HEK293T (cell line): ENCODE measurements around the gene CCDC187.

ENCODE experiments used
- CTCF ChIA-PET: fragments of 350-600 bp; formaldehyde crosslinking; extraction: SDS; loops from one replicate; lab custom pipeline; 2021; ENCODE audit warnings: antibody characterized with exemption, inconsistent platforms; lab: Yijun Ruan, JAX
- POLR2A ChIA-PET: fragments of 350-600 bp; formaldehyde crosslinking; extraction: SDS; loops from one replicate; lab custom pipeline; 2020; ENCODE audit warnings: antibody characterized with exemption, inconsistent platforms; lab: Yijun Ruan, JAX
- DNase-seq: peaks from one replicate; pipeline ENCODE4 v3.0.0; 2012; ENCODE audit warnings: mixed read lengths; ENCODE audit errors: extremely low spot score
- ARNT ChIP-seq: fragments of 450-650 bp; IDR thresholded peaks from 2 replicates; pipeline ENCODE4 v1.6.1; 2017; ENCODE audit warnings: mild to moderate bottlenecking
- BHLHE40 ChIP-seq: fragments of 450-650 bp; IDR thresholded peaks from 2 replicates; pipeline ENCODE4 v1.6.1; 2016; ENCODE audit warnings: mild to moderate bottlenecking, moderate library complexity, borderline replicate concordance
- CTBP1 ChIP-seq: fragments of 450-650 bp; IDR thresholded peaks from 2 replicates; pipeline ENCODE4 v1.6.1; 2016; ENCODE audit warnings: borderline replicate concordance
- ELF4 ChIP-seq: fragments of 450-650 bp; IDR thresholded peaks from 2 replicates; pipeline ENCODE4 v1.6.1; 2017; ENCODE audit warnings: antibody characterized with exemption
- FOXA1 ChIP-seq: fragments of 450-650 bp; IDR thresholded peaks from 2 replicates; pipeline ENCODE4 v1.6.1; 2016; ENCODE audit warnings: mild to moderate bottlenecking
- FOXK2 ChIP-seq: fragments of 450-650 bp; IDR thresholded peaks from 2 replicates; pipeline ENCODE4 v1.6.1; 2016; ENCODE audit warnings: mild to moderate bottlenecking
- FOXM1 ChIP-seq: fragments of 450-650 bp; IDR thresholded peaks from 2 replicates; pipeline ENCODE4 v1.6.1; 2017; ENCODE audit warnings: mild to moderate bottlenecking, borderline replicate concordance
- HDGF ChIP-seq: fragments of 450-650 bp; IDR thresholded peaks from 2 replicates; pipeline ENCODE4 v1.6.1; 2017; ENCODE audit warnings: antibody characterized with exemption, borderline replicate concordance
- L3MBTL2 ChIP-seq: fragments of 450-650 bp; conservative IDR thresholded peaks from 2 replicates; pipeline ENCODE4 v1.6.1; 2016; ENCODE audit warnings: mild to moderate bottlenecking
- LEF1 ChIP-seq: fragments of 450-650 bp; IDR thresholded peaks from 2 replicates; pipeline ENCODE4 v1.6.1; 2017; ENCODE audit warnings: mild to moderate bottlenecking, borderline replicate concordance
- NFRKB ChIP-seq: fragments of 450-650 bp; IDR thresholded peaks from 2 replicates; pipeline ENCODE4 v1.6.1; 2016; ENCODE audit warnings: mild to moderate bottlenecking, moderate library complexity
- PKNOX1 ChIP-seq: fragments of 450-650 bp; IDR thresholded peaks from 2 replicates; pipeline ENCODE4 v1.6.1; 2016
- SP1 ChIP-seq: fragments of 450-650 bp; IDR thresholded peaks from 2 replicates; pipeline ENCODE4 v1.6.1; 2017
- SUZ12 ChIP-seq: fragments of 450-650 bp; IDR thresholded peaks from 2 replicates; pipeline ENCODE4 v1.6.1; 2016; ENCODE audit warnings: mild to moderate bottlenecking
- TARDBP ChIP-seq: fragments of 450-650 bp; IDR thresholded peaks from 2 replicates; pipeline ENCODE4 v1.6.1; 2016
- ZNF384 ChIP-seq: fragments of 450-650 bp; IDR thresholded peaks from 2 replicates; pipeline ENCODE4 v1.6.1; 2016

The CCDC187 gene

GRCh38 chr9:136249877-136250559, 53.9 kb downstream of the CCDC187 start:
- POLR2A ChIA-PET: interaction anchor here (1.0 to 1.4 kb wide), 2 partner anchors 10 to 17 kb away, joined by 4 read pairs; no protein-coding TSS in a partner anchor
- no peak for DNase-seq
- TF ChIP-seq PKNOX1: 0 out of 2 replicates have a peak, but pooled peaks have one; percentile 10
- TF ChIP-seq L3MBTL2: peak; percentile 72
- no peak for TF ChIP-seq BHLHE40
- CTCF ChIA-PET: no interaction called here

- POLR2A ChIA-PET: interaction anchor here (2.0 kb wide), 1 partner anchor 18 kb away, joined by 7 read pairs; no protein-coding TSS in a partner anchor
- TF ChIP-seq PKNOX1: no peak
- CTCF ChIA-PET: interaction anchor here (0.7 kb wide), 1 partner anchor 691 kb away, joined by 3 read pairs; no protein-coding TSS in a partner anchor
These were observed 54.7 kb downstream of the CCDC187 start for GRCh38 chr9:136248951-136249876.

GRCh38 chr9:136247947-136248637, 55.8 kb downstream of the CCDC187 start:
- CTCF ChIA-PET: interaction anchor here (0.7 kb wide), 1 partner anchor 690 kb away, joined by 3 read pairs; no protein-coding TSS in a partner anchor
- DNase-seq: no peak
- POLR2A ChIA-PET: interaction anchor here (2.0 kb wide), 1 partner anchor 19 kb away, joined by 7 read pairs; no protein-coding TSS in a partner anchor
- no peak for TF ChIP-seq BHLHE40
- no peak for TF ChIP-seq TARDBP
- no peak for TF ChIP-seq SP1
- no peak for TF ChIP-seq L3MBTL2
- TF ChIP-seq PKNOX1: no peak
- TF ChIP-seq LEF1: no peak
- TF ChIP-seq FOXK2: no peak
- TF ChIP-seq FOXM1: no peak
- TF ChIP-seq ZNF384: no peak
- TF ChIP-seq SUZ12: no peak
- no peak for TF ChIP-seq ARNT
- TF ChIP-seq CTBP1: no peak
- TF ChIP-seq HDGF: no peak
- no peak for TF ChIP-seq ELF4
- no peak for TF ChIP-seq NFRKB
- TF ChIP-seq FOXA1: no peak

More at GRCh38 chr9:136248951-136249876, 54.7 kb downstream of the CCDC187 start:
- no peak for DNase-seq

- DNase-seq: no peak
- ChIA-PET POLR2A (interaction anchor here (2.0 kb wide), 1 partner anchor 20 kb away, joined by 7 read pairs; no protein-coding TSS in a partner anchor), CTCF (no interaction called here)
- TF ChIP-seq HDGF (no peak), BHLHE40 (no peak), LEF1 (no peak), SP1 (no peak), FOXM1 (no peak), CTBP1 (no peak), SUZ12 (no peak), ZNF384 (no peak), PKNOX1 (no peak), FOXK2 (no peak), TARDBP (no peak), ARNT (no peak)
These were observed 56.4 kb downstream of the CCDC187 start for GRCh38 chr9:136247551-136247916.

GRCh38 chr9:136246849-136247550, 56.9 kb downstream of the CCDC187 start:
- CTCF ChIA-PET: interaction anchor here (0.6 kb wide), 1 partner anchor 86 kb away, joined by 3 read pairs; no protein-coding TSS in a partner anchor
- no peak for TF ChIP-seq LEF1
- no peak for TF ChIP-seq L3MBTL2
- no peak for TF ChIP-seq FOXM1
- no peak for TF ChIP-seq NFRKB
- TF ChIP-seq SUZ12: no peak
- TF ChIP-seq ZNF384: no peak
- TF ChIP-seq FOXA1: no peak
- POLR2A ChIA-PET: no interaction called here
- no peak for DNase-seq
